Activated CD8-positive, alpha-beta memory T cell treated with anti-CD3 and anti-CD28 coated beads, Interleukin-2, amount 50 U/mL, for 1 hour (primary cell): ENCODE data around the gene SRRT.
"Not testable (repeated sequence)": the region's sequence is repeated elsewhere in the genome, so short reads cannot be mapped to it uniquely, and the experiment has no call there.

Experiments used
- DNase-seq: peaks from one replicate; pipeline ENCODE4 v3.0.0-alpha.2; 2020; ENCODE audit errors: extremely low read depth

Gene SRRT

GRCh38 chr7:100935381-100935780, 60.5 kb downstream of the SRRT start:
- not testable (repeated sequence) for DNase-seq

GRCh38 chr7:100936167-100936566, 61.3 kb downstream of the SRRT start:
- not testable (repeated sequence) for DNase-seq
